GM10266 (cell line): Measurements from ENCODE around the gene PPIF.

Experiments used
- DNase-seq: peaks from one replicate; pipeline ENCODE4 v3.0.0; 2012; ENCODE audit errors: extremely low spot score
- TF ChIP-seq, protein P1 (sequence below): IDR thresholded peaks from 2 replicates; pipeline ENCODE4 v1.5.1; 2012; ENCODE audit warnings: mild to moderate bottlenecking, low read depth; ENCODE audit not compliant: control insufficient read depth, insufficient read depth; ENCODE audit errors: missing control alignments

PPIF gene

GRCh38 chr10:79314761-79315601, 32.3 kb upstream of the PPIF start:
- TF ChIP-seq, protein P1, sequence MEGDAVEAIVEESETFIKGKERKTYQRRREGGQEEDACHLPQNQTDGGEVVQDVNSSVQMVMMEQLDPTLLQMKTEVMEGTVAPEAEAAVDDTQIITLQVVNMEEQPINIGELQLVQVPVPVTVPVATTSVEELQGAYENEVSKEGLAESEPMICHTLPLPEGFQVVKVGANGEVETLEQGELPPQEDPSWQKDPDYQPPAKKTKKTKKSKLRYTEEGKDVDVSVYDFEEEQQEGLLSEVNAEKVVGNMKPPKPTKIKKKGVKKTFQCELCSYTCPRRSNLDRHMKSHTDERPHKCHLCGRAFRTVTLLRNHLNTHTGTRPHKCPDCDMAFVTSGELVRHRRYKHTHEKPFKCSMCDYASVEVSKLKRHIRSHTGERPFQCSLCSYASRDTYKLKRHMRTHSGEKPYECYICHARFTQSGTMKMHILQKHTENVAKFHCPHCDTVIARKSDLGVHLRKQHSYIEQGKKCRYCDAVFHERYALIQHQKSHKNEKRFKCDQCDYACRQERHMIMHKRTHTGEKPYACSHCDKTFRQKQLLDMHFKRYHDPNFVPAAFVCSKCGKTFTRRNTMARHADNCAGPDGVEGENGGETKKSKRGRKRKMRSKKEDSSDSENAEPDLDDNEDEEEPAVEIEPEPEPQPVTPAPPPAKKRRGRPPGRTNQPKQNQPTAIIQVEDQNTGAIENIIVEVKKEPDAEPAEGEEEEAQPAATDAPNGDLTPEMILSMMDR = no peak
- no peak for DNase-seq

- TF ChIP-seq, protein P1 = no peak
- DNase-seq = no peak
Measured at GRCh38 chr10:79315602-79315920, 31.7 kb upstream of the PPIF start.

GRCh38 chr10:79316671-79317431, 30.4 kb upstream of the PPIF start:
- no peak for DNase-seq
- TF ChIP-seq, protein P1 = no peak

- DNase-seq = no peak
- TF ChIP-seq, protein P1 = no peak
Measured at GRCh38 chr10:79318369-79318768, 28.9 kb upstream of the PPIF start.

GRCh38 chr10:79319115-79319771, 28.0 kb upstream of the PPIF start:
- TF ChIP-seq, protein P1 = no peak

DNA sequence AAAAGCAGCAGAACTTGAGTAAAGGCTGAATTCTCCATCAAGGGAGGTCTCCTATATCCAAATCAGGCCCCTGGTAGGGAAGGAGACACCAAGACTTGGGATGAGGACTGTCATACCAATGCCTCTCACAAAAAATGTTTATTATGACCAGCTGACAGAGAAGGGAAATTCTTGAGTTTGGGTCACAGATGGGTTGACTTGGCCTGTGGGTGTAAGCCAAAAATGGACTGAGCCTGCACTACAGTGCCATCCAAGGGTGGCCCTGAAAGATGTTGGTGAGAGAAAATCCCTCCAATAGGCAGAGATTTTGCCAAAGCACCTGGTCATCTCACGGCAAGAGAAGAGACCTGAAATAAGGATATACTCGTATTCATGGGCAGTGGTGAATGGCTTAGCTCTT, 27.0 kb upstream of the PPIF start:
- TF ChIP-seq, protein P1 = no peak
- DNase-seq = no peak

More at GRCh38 chr10:79319115-79319771, 28.0 kb upstream of the PPIF start:
- no peak for DNase-seq

GRCh38 chr10:79320820-79321493, 26.3 kb upstream of the PPIF start:
- TF ChIP-seq, protein P1 = no peak
- no peak for DNase-seq
